HepG2 (cell line): ENCODE results near the gene TEC. TPM values are rescaled to one million over a fixed set of nuclear protein-coding genes. Genes with fewer than 3 reads are reported as not detected.

Source experiments
- ATAC-seq: fragments of 200-7000 bp; cut with Tn5 transposase; 3 replicates; pipeline ENCODE4 v1.9.1; 2020; ENCODE audit warnings: mild to moderate bottlenecking, moderate library complexity
- BruUV-seq: library from RNA; stranded (reverse); fragments of 400-500 nt; replicated peaks from 2 replicates; lab custom pipeline; 2021; lab: Mats Ljungman, UMichigan
- CTCF ChIA-PET: fragments of 300-600 bp; formaldehyde crosslinking; extraction: SDS; loops from one replicate; lab custom pipeline; 2021; ENCODE audit warnings: low total read pairs, inconsistent platforms, low intra/inter-chr PET ratio; lab: Yijun Ruan, JAX
- POLR2A ChIA-PET: fragments of 350-600 bp; sonication (Branson Sonifier 250); formaldehyde crosslinking; loops from one replicate; lab custom pipeline; 2020; ENCODE audit warnings: antibody characterized with exemption, inconsistent platforms; lab: Yijun Ruan, JAX
- DNase-seq: peaks from one replicate; pipeline ENCODE4 v3.0.0-alpha.2; 2015; ENCODE audit warnings: low spot score
- FAIRE-seq: peaks from 3 replicates; lab custom pipeline; 2011; peaks lifted over from hg19 to GRCh38; lab: Jason Lieb, UNC
- H2AFZ ChIP-seq: one replicate; pipeline ENCODE4 v1.6.1; 2011; ENCODE audit warnings: low read length, inconsistent platforms
- H3K27ac ChIP-seq: fragments of 300-600 bp; 3 replicates; pipeline ENCODE4 v1.8.0; 2011; ENCODE audit warnings: mixed run types, mild to moderate bottlenecking, mixed read lengths, low read length, inconsistent platforms; ENCODE audit not compliant: insufficient read depth; ENCODE audit errors: extremely low read length
- H3K27me3 ChIP-seq, 2 experiments: fragments of 200-600 bp in 1 of 2; 2 replicates in 1 of 2; 3 replicates in 1 of 2; pipeline versions ENCODE4 v1.6.0 to v1.8.0; 2011; ENCODE audit warnings: low read length in 2 of 2, mild to moderate bottlenecking in 2 of 2, moderate library complexity in 2 of 2, inconsistent platforms in 1 of 2; ENCODE audit not compliant: insufficient read depth in 2 of 2, control insufficient read depth in 1 of 2
- H3K36me3 ChIP-seq, 2 experiments: fragments of 200-600 bp in 1 of 2; replicated peaks in 1 of 2; 2 replicates in 1 of 2; 3 replicates in 1 of 2; pipeline versions ENCODE4 v1.5.1 to v1.8.0; 2011; ENCODE audit warnings: low read length in 2 of 2, inconsistent platforms in 1 of 2; ENCODE audit not compliant: insufficient read depth in 2 of 2, control insufficient read depth in 1 of 2
- H3K4me1 ChIP-seq: 2 replicates; pipeline ENCODE4 v1.5.1; 2012; ENCODE audit warnings: low read length, inconsistent platforms; ENCODE audit not compliant: insufficient read depth
- H3K4me2 ChIP-seq: 2 replicates; pipeline ENCODE4 v1.6.0; 2011; ENCODE audit warnings: low read depth, low read length, inconsistent platforms
- H3K4me3 ChIP-seq, 3 experiments: fragments of 200-600 bp in 1 of 3; sonication (generic), shearing (Covaris generic) in 1 of 3; replicated peaks in 1 of 3; 2 replicates each; pipeline ENCODE4 v1.5.1; 2011 to 2016; ENCODE audit warnings: low read length in 3 of 3, inconsistent platforms in 2 of 3, low read depth in 2 of 3, mild to moderate bottlenecking in 2 of 3, control low read depth in 1 of 3, mixed read lengths in 1 of 3; ENCODE audit not compliant: insufficient read depth in 1 of 3
- H3K79me2 ChIP-seq: one replicate; pipeline ENCODE4 v1.6.1; 2011; ENCODE audit warnings: low read length, inconsistent platforms; ENCODE audit not compliant: insufficient read depth
- H3K9ac ChIP-seq: 2 replicates; pipeline ENCODE4 v1.6.0; 2011; ENCODE audit warnings: mild to moderate bottlenecking, low read depth, low read length, inconsistent platforms; ENCODE audit not compliant: insufficient read depth
- H3K9me3 ChIP-seq: 2 replicates; pipeline ENCODE4 v1.5.1; 2012; ENCODE audit warnings: mild to moderate bottlenecking, low read length
- H4K20me1 ChIP-seq: 2 replicates; pipeline ENCODE4 v1.6.0; 2011; ENCODE audit warnings: inconsistent platforms, mild to moderate bottlenecking, low read length, moderate library complexity; ENCODE audit not compliant: insufficient read depth
- KDM4B ChIP-seq: sonication (generic); formaldehyde crosslinking; IDR thresholded peaks from 2 replicates; pipeline ENCODE4 v1.4.0; 2020; ENCODE audit warnings: missing genetic modification reagents
- REPIN1 ChIP-seq: sonication (generic); formaldehyde crosslinking; IDR thresholded peaks from 2 replicates; pipeline ENCODE4 v1.8.0; 2022; ENCODE audit warnings: missing genetic modification reagents, low read depth, mild to moderate bottlenecking, borderline replicate concordance
- SYNCRIP ChIP-seq: fragments of 200-400 bp; formaldehyde crosslinking; IDR thresholded peaks from 2 replicates; pipeline ENCODE4 v1.6.1; 2018; ENCODE audit warnings: mild to moderate bottlenecking, low read depth, low read length; ENCODE audit not compliant: insufficient read depth
- U2AF1 ChIP-seq: fragments of 200-400 bp; formaldehyde crosslinking; optimal IDR thresholded peaks from 2 replicates; pipeline ENCODE3; 2017; ENCODE audit warnings: mild to moderate bottlenecking, low read depth, low read length
- ZFYVE20 ChIP-seq: sonication (generic); formaldehyde crosslinking; IDR thresholded peaks from 2 replicates; pipeline ENCODE4 v1.8.0; 2023; ENCODE audit warnings: low read depth, mild to moderate bottlenecking, moderate library complexity, missing genetic modification reagents, borderline replicate concordance
- ZMYM2 ChIP-seq: sonication (generic); formaldehyde crosslinking; IDR thresholded peaks from 2 replicates; pipeline ENCODE4 v1.8.0; 2022; ENCODE audit warnings: mild to moderate bottlenecking, missing genetic modification reagents
- ZNF260 ChIP-seq: sonication (generic); formaldehyde crosslinking; IDR thresholded peaks from 2 replicates; pipeline ENCODE4 v1.4.0; 2020; ENCODE audit warnings: missing genetic modification reagents, low read depth, mild to moderate bottlenecking, borderline replicate concordance
- ZNF367 ChIP-seq: sonication (generic); formaldehyde crosslinking; IDR thresholded peaks from 2 replicates; pipeline ENCODE4 v1.4.0; 2020; ENCODE audit warnings: missing genetic modification reagents, borderline replicate concordance
- ZNF382 ChIP-seq: sonication (generic); formaldehyde crosslinking; IDR thresholded peaks from 2 replicates; pipeline ENCODE4 v1.5.0; 2020; ENCODE audit warnings: missing genetic modification reagents, mild to moderate bottlenecking, borderline replicate concordance
- ZNF652 ChIP-seq: IDR thresholded peaks from 2 replicates; pipeline ENCODE4 v1.6.1; 2016; ENCODE audit warnings: low read depth, borderline replicate concordance
- WGBS: methylation state at CpG from one replicate; pipeline ENCODE4 v1.1.6; 2017; ENCODE audit warnings: low lambda C conversion rate; 5-methylcytosine and 5-hydroxymethylcytosine counted together
- in situ Hi-C: cut with HindIII; loops from 2 replicates; pipeline ENCODE4 v1.10.0; 2017; ENCODE audit warnings: low pct_unique_long_range_greater_than_20kb; ENCODE audit not compliant: extremely low pct_ligation_motif_present
- intact Hi-C: fragments of 100-400 bp; cut with micrococcal nuclease; formaldehyde crosslinking; loops from one replicate; pipeline ENCODE4 v1.10.0; 2022; ENCODE audit not compliant: unreplicated experiment
- polyA plus RNA-seq, 8 experiments: library from polyadenylated mRNA; depleted of rRNA in 3 of 8; stranded (reverse) in 7 of 8; unstranded in 1 of 8; fragments of >200 nt; fragmentation: Illumina TruSeq in 4 of 8; extraction: Trizol in 4 of 8; gene quantifications; 2 replicates each; pipeline versions ENCODE4 v1.2.1 to v1.2.3, GENCODE V29; 2011 to 2016; ENCODE audit warnings: low read depth in 4 of 8, missing spikeins in 1 of 8, mixed read lengths in 1 of 8; ENCODE audit not compliant: insufficient read depth in 1 of 8
- total RNA-seq, 5 experiments: library from RNA; depleted of rRNA; stranded (reverse); fragments of >200 nt; fragmentation: Illumina TruSeq; extraction: Trizol; gene quantifications; 2 replicates each; pipeline ENCODE4 v1.2.3, GENCODE V29; 2016; ENCODE audit warnings: low read depth in 1 of 5
- TF ChIP-seq, protein P1 (sequence below): sonication (generic); formaldehyde crosslinking; IDR thresholded peaks from 2 replicates; pipeline ENCODE4 v1.8.0; 2022; ENCODE audit warnings: mild to moderate bottlenecking, missing genetic modification reagents
- TF ChIP-seq, protein P2 (sequence below): sonication (generic); formaldehyde crosslinking; IDR thresholded peaks from 2 replicates; pipeline ENCODE4 v1.8.1; 2022; ENCODE audit warnings: low read depth, mild to moderate bottlenecking, missing genetic modification reagents
- TF ChIP-seq, protein P3 (sequence below): sonication (generic); formaldehyde crosslinking; IDR thresholded peaks from 2 replicates; pipeline ENCODE4 v1.9.0; 2022; ENCODE audit warnings: missing genetic modification reagents, mild to moderate bottlenecking, borderline replicate concordance
- TF ChIP-seq, protein P4 (sequence below): sonication (generic); formaldehyde crosslinking; IDR thresholded peaks from 2 replicates; pipeline ENCODE4 v1.5.0; 2020; ENCODE audit warnings: mild to moderate bottlenecking, missing genetic modification reagents, moderate library complexity

Gene TEC
- total and polyA plus RNA-seq, 2 of the 13 experiments (the other 11 are each of a cell fraction or from before 2014, with no cell fraction given) = 0.05 to 0.20 TPM

DNA sequence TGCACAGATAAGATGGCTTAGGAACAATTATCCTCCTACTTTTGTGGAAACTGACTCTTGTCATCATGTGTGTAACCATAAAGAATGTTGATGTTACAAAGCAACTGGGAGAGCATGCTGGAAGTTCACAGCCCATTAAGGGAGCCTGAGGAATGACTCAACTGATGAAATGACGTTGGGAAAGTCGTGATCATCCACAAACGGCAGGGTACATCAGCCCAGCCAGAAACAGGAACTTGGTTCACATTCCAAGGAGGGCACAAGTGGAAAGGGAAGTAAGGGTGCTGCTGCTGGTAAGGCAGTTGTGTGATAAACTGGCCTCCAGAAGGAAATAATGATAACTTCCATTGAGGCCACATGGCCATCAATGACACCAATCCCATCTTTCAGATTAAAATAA lies 6.7 kb downstream of the TEC start:
- Histone ChIP-seq H3K9me3 (no peaks in the 10 kb centered on the region), H3K4me1 (no peaks in the 10 kb centered on the region), H3K79me2 (no peaks in the 10 kb centered on the region), H4K20me1 (no peaks in the 10 kb centered on the region), H2AFZ (no peak overlapping the region), H3K9ac (no peak overlapping the region), H3K27ac (no peak overlapping the region), H3K27me3 (no peaks in the 10 kb centered on the region), H3K36me3 (no peaks in the 10 kb centered on the region), H3K4me2 (no peak overlapping the region), H3K4me3 (no peak overlapping the region)
- 41% methylated on average over 3 of the region's 3 CpGs for WGBS
- in situ Hi-C loops (no loop called here), intact Hi-C loops (no loop called here)
- FAIRE-seq (no peak), DNase-seq (no peak), ATAC-seq (no peak)
- ChIA-PET CTCF (no interaction called here), POLR2A (no interaction called here)
- no TSS peak for BruUV-seq
- no peak for TF ChIP-seq ZFYVE20
- no peak for TF ChIP-seq ZNF260 (CRISPR knock-in tag)
- TF ChIP-seq U2AF1 = no peak
- TF ChIP-seq ZMYM2 = no peak
- TF ChIP-seq, protein P1, sequence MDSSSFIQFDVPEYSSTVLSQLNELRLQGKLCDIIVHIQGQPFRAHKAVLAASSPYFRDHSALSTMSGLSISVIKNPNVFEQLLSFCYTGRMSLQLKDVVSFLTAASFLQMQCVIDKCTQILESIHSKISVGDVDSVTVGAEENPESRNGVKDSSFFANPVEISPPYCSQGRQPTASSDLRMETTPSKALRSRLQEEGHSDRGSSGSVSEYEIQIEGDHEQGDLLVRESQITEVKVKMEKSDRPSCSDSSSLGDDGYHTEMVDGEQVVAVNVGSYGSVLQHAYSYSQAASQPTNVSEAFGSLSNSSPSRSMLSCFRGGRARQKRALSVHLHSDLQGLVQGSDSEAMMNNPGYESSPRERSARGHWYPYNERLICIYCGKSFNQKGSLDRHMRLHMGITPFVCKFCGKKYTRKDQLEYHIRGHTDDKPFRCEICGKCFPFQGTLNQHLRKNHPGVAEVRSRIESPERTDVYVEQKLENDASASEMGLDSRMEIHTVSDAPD (CRISPR knock-in tag) = no peak
- TF ChIP-seq, protein P2, sequence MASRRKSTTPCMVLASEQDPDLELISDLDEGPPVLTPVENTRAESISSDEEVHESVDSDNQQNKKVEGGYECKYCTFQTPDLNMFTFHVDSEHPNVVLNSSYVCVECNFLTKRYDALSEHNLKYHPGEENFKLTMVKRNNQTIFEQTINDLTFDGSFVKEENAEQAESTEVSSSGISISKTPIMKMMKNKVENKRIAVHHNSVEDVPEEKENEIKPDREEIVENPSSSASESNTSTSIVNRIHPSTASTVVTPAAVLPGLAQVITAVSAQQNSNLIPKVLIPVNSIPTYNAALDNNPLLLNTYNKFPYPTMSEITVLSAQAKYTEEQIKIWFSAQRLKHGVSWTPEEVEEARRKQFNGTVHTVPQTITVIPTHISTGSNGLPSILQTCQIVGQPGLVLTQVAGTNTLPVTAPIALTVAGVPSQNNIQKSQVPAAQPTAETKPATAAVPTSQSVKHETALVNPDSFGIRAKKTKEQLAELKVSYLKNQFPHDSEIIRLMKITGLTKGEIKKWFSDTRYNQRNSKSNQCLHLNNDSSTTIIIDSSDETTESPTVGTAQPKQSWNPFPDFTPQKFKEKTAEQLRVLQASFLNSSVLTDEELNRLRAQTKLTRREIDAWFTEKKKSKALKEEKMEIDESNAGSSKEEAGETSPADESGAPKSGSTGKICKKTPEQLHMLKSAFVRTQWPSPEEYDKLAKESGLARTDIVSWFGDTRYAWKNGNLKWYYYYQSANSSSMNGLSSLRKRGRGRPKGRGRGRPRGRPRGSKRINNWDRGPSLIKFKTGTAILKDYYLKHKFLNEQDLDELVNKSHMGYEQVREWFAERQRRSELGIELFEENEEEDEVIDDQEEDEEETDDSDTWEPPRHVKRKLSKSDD = no peak
- TF ChIP-seq, protein P3, sequence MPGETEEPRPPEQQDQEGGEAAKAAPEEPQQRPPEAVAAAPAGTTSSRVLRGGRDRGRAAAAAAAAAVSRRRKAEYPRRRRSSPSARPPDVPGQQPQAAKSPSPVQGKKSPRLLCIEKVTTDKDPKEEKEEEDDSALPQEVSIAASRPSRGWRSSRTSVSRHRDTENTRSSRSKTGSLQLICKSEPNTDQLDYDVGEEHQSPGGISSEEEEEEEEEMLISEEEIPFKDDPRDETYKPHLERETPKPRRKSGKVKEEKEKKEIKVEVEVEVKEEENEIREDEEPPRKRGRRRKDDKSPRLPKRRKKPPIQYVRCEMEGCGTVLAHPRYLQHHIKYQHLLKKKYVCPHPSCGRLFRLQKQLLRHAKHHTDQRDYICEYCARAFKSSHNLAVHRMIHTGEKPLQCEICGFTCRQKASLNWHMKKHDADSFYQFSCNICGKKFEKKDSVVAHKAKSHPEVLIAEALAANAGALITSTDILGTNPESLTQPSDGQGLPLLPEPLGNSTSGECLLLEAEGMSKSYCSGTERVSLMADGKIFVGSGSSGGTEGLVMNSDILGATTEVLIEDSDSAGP (CRISPR knock-in tag) = no peak
- no peak for TF ChIP-seq KDM4B (CRISPR knock-in tag)
- TF ChIP-seq SYNCRIP = no peak
- TF ChIP-seq ZNF367 (CRISPR knock-in tag) = no peak
- TF ChIP-seq, protein P4, sequence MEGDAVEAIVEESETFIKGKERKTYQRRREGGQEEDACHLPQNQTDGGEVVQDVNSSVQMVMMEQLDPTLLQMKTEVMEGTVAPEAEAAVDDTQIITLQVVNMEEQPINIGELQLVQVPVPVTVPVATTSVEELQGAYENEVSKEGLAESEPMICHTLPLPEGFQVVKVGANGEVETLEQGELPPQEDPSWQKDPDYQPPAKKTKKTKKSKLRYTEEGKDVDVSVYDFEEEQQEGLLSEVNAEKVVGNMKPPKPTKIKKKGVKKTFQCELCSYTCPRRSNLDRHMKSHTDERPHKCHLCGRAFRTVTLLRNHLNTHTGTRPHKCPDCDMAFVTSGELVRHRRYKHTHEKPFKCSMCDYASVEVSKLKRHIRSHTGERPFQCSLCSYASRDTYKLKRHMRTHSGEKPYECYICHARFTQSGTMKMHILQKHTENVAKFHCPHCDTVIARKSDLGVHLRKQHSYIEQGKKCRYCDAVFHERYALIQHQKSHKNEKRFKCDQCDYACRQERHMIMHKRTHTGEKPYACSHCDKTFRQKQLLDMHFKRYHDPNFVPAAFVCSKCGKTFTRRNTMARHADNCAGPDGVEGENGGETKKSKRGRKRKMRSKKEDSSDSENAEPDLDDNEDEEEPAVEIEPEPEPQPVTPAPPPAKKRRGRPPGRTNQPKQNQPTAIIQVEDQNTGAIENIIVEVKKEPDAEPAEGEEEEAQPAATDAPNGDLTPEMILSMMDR (CRISPR knock-in tag) = no peak
- no peak for TF ChIP-seq REPIN1 (CRISPR knock-in tag)
- no peak for TF ChIP-seq ZNF382
- TF ChIP-seq ZNF652 (CRISPR knock-in tag) = no peak
- TF ChIP-seq, all 625 proteins: peak for 0
